Stimulated activated CD4-positive, alpha-beta T cell treated with anti-CD3 and anti-CD28 coated beads, Interleukin-1b, Interleukin-23, amount 100 ng/mL, for 48 hours (primary cell): ENCODE results near the gene GRB10.
"Not testable (repeated sequence)": the region's sequence is repeated elsewhere in the genome, so short reads cannot be mapped to it uniquely, and the experiment has no call there.

Source experiments
- DNase-seq: peaks from one replicate; pipeline ENCODE4 v3.0.0-alpha.2; 2020

GRB10 gene

DNA sequence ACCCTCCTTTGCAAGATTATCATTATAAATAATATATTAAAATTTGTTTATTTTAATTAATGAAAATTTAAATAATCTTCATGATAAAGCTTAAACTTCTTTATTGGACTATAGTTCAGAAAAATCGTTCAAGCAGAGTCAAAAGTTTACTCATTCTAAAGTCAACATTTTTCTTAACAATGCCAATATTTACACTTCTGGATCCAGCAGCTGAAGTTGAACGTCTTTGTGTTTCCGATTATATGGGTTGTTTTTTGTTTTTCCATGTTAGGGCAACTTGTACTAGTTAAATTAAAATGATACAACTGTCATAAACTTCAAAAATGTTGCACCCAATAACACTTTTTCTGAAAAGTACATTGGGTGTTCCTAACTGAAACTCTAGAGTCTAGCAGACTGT is 43.8 kb downstream of the GRB10 start:
- no peak for DNase-seq

DNA sequence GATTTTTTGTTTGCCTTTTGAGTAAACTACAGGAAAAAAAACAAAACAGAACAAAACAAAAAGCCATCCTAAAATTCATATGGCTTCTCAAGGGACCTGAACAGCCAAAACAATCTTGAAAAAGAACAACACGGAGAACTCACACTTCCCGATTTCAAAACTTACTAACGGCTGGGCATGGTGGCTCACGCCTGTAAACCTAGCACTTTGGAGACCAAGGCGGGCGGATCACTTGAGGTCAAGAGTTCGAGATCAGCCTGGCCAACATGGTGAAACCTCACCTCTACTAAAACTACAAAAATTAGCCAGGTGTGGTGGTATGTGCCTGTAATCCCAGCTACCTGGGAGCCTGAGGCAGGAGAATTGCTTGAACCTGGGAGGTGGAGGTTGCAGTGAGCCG is 46.9 kb downstream of the GRB10 start:
- not testable (repeated sequence) for DNase-seq

DNA sequence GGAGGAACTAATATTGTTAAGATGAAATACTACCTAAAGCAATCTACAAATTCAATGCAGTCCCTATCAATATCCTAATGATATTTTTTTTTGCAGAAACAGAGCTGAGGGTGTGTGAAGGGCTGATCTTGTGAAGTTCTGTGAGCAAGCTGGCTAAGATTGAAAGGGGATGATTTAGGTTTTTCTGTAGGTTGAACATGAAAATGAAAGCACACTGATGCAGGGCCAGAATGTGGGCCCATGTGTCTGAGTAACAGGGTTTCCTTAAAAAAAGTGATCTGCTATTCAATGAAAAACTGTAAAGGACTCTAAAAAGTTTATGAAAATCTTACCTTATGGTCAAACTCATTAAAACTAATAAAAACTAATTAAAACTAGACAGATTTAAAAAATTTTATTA is 47.4 kb downstream of the GRB10 start:
- no peak for DNase-seq

DNA sequence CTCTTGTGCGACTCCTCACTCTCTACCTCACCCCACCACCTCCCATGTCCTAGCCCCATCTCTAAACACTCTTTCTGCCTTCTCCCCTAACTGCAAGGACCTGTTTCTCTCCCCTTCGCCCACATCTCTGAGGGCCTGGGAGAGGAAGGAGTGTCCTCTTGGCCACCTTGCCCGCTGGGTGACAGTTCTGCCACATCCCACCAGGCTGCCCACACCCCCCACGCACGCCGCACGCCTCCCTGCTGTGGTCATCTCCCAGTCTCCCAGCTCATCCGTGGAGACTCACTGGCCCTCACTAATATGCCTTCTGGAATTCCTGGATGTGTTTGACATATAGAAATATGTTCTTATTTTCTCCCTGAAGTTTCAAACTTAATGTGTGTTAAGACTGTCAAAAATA is 48.5 kb downstream of the GRB10 start:
- DNase-seq: no peak

DNA sequence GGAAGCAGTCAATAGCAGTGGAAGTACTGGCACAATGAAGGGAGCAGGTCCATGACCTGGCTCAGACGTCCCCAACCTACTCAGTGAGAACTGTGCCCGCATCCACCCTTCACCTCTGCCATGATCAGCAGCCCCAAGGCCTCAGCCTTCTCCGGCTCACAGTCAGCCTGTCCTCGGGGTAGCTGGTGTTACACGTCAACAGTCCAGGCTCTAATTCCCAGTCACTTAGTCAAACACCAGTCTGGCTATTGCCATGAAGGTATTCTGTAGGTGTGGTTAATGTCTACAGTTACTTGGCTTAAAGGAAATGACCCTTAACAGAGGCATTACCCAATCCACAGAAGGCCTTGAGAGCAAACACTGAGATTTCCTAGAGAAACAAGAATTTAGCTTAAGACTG is 49.1 kb downstream of the GRB10 start:
- no peak for DNase-seq

DNA sequence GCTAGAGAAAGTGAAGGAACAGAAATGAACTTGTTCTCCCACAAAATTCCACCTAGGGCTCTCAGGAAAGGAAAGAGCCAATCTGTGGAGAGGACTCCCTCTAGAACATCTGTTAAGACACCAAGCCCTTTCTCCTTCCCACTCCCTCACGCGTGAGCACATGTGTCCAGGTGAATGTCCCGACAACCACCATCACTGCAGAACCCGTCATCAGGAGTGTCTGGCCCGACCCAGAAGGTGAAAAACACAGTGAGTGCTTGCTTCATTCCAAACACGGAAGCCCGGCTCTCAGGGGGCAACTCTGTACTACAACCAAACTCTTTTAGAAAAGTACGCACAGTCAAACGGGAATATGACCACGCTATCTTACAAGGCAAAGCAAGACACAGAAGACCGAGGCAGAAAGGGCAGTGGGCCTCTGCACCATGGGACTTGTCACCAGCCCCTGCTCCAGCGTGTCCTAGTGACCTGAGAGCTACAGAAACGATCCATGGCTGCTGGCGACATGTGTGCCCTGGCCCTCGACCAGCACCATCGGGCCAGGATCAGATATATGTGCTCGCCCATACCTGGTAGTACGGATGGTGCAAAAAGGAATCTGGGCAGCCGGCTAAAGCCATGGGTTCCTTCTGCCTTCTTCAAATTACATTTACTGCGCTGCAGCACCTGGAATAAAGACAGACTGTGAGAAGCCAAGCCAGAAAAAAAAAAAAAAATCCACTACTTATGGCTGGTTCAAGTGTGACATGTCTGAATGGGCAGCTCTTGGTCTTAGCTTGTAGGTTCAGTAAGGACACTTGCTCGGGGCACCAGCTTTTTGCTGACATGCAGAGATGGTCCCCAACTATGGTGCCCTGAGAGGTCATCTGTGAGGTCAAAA is 50.8 kb downstream of the GRB10 start:
- DNase-seq: no peak

DNA sequence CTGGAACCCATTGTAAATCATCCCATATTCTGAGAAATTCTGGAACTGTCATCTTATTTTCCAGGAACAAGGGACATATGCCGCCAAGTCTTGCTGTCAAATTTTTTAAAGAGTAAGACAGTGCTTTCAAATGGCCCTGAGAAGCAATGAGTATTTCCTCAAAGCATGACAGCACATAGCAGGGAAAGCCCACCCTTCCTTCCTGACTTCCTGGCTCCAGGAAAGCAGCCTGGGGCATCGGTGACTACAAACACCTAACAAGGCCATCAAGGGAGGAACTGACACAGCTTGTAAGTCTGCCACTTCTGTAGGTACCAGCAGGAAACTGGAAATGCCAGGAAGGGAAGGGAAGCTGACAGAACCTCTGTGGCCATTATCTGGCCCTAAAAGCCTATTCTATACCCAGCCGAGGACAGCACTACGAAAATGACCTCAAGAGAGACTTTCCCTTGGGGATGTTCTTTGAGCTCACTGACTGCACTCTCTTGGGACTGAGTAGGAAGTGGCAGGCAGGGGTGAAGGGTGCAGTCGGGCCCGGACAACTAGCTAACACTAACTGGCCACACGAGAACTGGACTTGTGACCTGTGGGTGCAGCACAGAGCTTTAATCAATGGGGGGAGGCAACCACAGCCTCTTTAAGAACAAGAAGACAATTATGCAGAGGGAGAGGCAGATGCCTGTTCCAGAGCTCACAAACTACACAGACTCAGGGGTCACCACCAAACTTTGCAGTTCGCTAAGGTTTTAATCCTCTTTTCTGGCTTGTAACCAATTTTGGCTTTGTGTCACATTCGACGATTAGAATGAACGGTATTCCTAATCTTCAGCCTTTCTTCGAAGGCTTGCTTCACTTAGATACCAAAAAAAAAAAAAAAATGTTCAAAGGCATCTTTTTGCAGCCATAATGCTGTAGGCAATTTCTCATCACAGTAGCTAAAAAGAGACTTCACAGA is 52.0 kb downstream of the GRB10 start:
- DNase-seq: no peak

DNA sequence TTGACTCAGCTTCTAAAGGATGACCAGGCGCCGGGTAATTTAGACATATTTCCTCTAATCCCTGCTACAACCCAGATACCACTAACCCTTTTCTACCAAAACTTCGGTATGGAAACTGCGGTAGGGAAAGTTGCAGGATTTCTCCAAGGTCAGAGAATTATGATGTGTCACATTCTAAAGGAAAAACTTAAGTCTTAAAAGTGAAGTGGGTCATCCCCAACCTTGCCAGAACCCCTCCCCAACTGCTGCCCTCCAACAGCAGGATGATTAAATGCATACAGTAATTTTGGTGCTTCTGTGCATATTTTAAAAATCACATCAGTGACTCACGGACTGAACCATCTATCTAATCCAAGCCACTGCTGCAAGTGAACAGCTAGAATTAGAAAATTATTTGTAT is 52.7 kb downstream of the GRB10 start:
- DNase-seq: no peak

DNA sequence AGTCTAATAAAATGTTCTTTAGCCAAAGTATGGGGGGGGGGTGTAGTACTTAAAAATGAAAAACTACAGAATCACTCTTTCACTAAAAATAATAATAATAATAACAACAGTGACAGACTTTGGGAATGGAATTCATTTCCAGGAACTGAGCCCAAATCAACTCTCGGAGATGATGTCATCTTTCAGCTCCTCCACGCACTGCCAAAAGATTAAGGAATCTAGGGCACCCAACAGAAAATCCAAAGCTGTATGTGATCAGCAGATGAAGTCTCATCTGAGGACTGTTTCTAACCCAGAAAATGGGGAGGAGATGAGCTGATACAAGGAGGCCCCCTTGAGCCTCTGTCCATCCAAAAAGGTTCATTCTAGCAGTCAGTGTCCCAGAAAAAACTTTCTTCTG is 54.5 kb downstream of the GRB10 start:
- no peak for DNase-seq

DNA sequence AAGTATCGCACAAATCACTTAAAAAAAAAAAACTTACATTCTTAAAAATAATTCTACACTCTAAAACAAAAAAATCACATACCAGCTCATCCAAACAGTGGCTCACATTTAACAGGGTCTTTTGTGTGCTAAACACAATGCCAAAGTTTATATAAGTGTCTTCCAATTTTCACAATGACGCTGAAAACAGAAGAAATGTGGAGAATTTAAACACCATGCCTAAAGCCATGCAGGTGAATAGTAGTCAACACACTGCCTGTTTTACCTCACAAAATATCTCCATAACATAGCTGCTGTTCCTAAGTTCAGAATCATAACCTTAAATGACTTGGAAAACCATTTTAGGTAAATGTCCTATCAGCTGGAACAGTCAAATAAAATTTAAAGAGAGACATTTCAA is 55.0 kb downstream of the GRB10 start:
- DNase-seq: no peak

DNA sequence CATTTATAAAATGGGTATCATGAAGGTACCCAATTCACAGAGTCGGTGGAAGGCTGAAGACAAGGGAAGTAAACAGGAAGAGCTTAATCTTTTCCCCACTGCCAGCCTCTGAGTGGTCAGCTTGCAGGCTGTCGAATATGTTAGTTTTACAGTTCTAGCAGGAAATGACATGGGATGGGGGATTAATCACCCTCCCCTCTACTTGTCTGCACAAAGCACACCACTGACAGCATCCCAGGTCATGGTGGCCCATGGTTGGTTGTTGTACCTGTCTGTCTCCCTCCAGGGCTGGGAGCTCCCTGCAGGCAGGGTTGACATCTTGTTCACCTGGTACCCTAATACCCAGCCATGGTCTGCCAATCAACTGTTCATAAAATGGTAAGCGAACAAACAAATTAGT is 55.6 kb downstream of the GRB10 start:
- DNase-seq: no peak

DNA sequence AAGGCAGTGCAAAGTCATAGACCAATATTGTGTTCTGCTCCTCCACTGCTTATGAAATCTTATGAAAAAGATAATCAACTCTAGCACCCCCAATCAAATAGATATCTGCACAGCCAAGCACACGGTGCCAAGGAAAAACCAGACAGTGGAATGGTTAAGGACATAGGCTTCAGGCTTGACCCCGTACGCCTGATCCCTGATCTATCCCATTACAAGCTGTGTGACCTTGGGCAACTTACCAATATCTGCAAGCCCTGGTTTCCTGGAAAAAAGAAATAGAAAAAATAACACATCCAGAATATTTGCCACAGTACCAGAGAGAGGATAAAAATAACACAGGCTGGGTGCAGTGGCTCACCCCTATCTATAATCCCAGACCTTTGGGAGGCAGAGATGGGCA is 56.9 kb downstream of the GRB10 start:
- DNase-seq: no peak

DNA sequence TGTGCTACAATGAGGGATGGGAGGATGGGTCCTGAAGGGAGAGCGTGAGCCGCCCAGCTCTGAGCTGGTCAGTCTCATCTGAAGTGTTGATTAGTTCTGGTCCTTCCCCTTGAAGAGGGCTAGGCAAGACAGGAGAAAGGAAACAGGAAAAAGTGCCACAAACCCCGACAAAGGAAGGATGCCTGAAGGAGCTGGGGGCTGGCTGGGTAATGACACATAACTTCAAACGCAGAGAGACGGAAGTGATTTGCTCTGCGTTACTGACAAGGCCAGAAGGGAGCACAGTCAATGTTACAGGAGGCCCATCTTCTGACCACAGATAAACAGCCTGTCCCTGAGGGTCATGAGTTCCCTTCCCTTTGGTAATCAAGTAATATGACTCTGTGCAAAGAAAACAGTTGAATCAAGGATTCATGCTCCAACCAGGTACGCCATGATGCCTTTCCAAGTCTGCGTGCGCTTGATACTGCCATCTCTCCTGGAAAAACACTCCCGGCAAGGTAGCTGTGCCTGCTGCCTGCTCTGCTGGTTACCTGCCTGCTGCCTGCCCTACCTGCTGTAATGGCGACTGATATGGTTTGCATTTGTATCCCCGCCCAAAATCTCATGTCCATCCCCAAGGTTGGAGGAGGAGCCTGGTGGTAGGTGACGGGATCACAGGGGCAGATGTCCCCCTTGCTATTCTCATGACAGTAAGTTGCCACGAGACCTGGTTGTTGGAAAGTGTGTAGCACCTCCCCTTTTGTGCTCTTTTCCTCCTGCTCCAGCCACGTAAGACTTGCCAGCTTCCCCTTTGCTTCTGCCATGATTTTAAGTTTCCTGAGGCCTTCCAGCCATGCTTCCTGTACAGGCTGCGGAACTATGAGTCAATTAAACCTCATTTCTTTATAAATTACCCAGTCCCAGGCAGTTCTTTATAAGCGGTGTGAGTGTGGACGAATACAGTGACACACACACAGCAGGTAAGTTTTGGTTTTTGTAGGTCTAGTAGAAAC is 57.9 kb downstream of the GRB10 start:
- DNase-seq: no peak

DNA sequence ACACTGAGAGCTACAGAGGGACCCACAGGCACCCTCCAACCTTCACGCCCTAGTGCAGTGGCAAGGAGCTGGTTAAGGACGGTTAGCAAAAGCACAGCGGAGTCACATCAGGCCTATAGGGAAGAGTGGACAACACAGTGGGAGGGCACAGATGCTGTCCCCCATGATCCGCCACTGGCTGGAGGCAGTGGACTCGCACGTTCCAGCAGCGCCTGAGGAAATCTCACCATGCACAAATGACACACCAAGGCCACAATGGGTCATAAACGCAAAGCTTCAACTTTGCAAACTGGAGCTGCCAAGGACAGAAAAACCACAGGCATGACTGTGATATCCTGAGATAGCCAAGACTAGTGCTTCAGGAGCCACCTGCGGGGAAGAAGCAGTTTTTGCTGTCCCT is 58.8 kb downstream of the GRB10 start:
- no peak for DNase-seq

DNA sequence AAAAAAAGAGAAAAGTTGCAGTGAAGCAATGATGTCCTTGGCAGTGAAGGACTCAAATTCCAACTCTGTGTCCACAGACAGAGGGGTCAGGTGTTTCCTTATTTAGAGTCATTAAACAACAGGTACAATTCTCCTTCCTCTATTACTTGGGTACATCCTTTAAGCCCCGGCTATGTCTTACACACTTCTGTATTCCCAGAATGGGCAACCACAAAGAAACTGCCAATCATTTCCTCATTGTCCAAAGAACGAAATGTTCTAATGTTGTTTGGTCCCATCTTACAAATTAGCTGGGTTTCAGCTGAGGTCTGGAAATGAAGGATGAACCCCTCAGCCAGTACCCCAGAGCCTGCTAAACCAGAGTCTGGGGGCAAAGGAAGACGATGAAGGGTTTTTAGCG is 59.5 kb downstream of the GRB10 start:
- DNase-seq: no peak

DNA sequence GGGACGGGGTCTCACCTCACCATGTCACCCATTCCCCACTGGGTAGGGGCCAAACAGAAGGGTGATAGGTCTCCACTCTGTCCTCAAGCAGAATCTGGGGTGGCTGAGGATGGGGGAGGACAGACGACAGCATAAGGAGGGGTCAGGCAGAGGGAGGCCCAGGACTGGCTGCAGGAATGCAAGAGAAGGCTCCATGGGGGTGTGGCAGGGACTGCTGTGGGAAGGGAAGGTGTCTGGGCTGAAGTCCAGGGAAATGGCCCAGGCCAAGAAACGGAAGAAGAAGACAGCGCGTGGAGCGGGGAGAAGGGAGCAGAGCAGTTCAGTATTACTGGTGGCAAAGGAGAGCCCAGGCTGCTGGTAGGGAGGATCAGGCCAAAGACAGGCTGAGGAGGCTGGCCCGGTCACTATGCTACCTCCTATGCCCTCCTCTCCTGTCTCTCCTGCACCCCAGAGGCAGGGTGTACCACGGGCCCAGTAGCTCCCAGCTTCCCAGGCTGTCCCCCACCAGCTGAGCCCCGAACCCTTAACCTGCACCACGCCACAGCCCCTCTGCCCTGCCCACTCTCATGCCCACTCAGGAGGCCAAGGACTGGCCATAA is 60.9 kb downstream of the GRB10 start:
- DNase-seq: no peak

DNA sequence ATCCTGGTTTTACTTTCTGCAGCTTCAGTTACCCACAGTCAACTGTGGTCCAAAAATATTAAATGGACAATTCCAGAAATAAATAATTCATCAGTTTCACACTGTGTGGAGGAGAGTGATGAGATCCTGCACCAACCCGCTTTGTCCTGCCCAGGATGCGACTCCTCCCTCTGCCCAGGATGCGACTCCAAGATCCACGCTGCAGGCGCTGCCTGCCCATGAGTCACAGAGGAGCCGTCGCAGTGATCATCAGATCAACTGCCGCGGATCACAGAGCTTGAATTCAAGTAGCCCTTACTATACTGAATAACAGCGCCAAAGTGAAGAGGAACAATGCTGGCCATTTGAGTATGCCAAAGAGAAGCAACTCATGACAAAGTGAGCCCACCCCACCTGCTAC is 61.5 kb downstream of the GRB10 start:
- no peak for DNase-seq

DNA sequence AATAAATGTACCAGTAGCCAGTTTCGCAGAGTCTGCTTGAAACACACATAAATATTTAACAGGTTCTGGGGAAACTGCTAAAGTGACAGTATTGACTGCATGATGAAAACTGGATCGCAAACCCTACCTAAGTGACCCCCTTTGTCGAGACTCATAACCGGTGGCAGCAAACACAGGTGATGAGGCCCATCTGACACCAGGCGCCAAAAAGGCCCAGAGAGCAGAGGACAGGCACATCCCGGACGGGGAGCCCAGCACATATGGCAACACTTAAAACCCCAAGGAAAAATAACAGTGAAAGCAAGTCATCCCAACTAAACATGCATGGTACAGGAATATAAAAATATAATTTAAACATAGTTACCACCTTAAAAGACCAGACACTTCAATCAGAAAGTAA is 62.4 kb downstream of the GRB10 start:
- no peak for DNase-seq

DNA sequence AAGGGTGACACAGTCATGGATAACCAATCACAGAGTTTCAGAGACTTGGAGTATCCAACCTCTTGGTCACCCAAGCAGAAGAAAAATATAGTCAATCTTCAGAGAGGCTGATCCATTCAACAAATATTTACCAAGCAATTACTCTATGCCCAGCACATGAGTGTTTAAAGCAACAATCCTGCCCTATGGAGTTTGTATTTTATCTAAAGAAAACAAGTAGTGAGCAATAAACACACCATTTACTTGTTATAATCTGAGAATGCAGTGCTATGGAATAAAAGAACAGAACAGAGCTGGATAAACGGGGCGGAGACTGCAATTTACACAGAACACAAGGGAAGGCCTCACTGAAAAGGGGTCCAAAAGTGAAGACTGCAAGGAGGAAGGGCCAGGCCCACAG is 63.8 kb downstream of the GRB10 start:
- no peak for DNase-seq

DNA sequence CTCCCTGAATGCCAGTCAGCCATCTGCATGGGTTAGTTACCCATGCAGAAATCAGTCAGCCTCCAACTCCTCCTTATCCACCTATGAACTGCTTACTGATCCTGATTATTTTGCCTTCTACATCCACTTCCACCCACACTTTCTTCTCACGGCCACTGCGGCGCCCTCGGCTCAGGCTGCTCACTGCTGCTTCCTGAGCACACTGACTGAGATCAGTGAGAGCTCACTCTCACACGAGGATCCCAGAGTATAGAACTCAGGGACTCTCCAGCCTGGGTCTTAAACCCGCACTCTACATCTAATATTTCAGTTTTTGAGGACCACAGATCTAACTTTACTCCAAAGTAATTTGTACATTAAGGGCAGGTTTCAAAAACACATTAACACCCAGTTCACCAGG is 64.4 kb downstream of the GRB10 start:
- no peak for DNase-seq

DNA sequence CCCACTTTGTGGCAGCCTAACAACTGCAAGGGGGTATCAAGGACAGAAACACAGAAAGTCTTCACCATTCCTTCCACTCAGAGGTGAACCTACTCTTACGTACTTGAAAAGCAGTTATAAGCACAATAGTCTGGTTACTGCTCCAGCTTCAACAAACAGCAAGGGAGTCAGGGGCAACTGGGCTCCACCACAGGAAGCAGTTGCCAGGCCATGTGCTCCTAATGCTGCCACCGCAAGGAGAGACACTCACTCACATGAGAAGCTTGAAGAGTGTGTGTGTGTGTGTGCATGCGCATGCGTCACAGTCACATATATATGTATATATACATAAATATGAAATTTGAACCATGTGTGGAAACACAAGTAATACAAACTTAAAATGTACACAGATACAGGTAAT is 65.5 kb downstream of the GRB10 start:
- no peak for DNase-seq

DNA sequence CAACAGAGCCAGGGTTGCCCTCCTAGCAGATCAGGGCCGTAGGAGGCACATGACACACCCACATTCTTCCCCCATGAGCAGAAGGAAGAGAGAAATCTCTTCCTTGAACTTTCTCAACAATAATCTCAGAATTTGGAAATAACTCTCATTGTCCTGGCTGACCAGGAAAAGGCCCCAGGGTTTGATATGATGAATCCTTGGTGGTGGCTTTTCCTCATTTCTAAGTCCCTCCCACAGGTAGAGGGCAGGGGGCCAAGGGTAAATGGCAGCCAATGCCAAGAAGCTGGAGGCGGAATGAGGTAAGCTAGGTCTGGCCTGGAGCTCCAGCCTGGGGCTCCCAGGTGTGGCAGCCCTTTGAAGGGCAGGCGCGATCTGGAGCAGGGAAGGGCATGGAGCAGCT is 67.8 kb downstream of the GRB10 start:
- DNase-seq: no peak
